AG08395 (cell line): Measurements from ENCODE around the gene TSPAN3.

Source experiments
- DNase-seq: peaks from one replicate; pipeline ENCODE4 v3.0.0; 2012; ENCODE audit warnings: mixed read lengths, low spot score

The TSPAN3 gene

DNA sequence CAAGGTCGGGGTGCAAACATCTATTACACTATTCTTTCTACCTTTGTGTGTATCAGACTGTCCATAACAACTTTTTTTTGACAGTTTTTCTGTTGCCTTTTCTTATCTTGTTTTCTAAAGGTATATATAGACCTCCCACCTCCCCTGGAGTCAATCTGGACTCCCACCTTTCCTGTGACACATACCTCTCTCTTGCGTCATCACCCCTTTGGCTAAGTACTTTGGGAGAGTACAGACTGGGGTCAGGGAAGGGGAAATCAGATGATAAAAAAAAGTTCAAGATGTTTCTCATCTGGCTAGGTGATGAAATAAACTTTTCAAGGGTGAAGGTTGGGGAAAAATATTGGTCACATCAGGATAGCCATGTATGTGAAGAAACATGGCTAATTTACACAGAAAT lies 17.2 kb downstream of the TSPAN3 start:
- DNase-seq: no peak

DNA sequence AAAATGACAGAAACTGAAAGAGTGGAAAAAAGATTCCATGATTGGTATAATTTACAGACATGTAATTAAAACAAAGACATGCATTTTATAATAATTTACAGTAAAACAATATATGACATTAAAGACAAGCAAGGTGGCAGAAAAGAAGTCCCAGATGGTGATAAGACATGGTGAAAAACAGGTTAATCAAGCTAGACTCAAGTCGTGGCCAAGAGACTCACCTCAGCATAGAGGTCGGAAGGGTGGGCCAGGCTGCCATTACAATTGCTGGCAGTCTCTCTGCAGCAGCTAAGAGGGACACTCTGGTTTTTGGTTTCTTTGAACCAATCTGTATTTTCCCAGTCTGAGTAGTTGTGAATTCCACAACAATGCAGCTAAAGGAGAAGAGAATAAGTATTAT lies 18.4 kb downstream of the TSPAN3 start:
- no peak for DNase-seq

DNA sequence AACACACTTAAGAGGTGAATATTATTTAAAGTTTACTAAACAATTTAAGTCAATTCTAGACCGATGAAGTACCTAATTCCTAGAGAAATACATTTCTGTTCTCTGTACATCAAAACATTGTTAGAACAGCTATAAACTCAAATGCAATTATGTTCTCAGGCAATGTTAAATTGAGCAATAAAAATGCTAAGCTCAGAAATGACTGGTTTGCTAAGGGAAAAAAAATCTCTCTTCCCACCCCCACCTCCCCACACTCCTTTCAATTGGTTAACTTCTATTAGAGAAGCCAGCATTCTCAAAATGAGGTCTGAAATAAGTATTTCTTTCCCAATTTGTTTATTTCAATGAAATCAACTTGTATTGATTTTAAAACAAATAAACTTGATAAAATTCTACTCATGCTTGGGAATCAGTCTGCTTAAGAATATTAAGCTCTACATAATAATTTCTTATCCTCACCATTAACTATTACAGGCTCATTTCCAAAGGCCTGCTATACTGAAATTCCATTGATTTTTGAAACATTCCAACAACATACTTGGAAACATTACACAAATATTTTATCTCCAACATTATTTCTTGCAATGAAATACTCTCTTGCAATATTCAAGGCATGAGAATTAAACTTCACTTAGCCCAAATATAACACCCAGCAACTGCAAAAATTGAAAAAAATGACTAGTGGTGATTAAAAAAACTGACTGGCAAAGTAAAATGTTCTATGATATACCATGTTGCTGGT lies 22.6 kb downstream of the TSPAN3 start:
- DNase-seq: peak; percentile 57

DNA sequence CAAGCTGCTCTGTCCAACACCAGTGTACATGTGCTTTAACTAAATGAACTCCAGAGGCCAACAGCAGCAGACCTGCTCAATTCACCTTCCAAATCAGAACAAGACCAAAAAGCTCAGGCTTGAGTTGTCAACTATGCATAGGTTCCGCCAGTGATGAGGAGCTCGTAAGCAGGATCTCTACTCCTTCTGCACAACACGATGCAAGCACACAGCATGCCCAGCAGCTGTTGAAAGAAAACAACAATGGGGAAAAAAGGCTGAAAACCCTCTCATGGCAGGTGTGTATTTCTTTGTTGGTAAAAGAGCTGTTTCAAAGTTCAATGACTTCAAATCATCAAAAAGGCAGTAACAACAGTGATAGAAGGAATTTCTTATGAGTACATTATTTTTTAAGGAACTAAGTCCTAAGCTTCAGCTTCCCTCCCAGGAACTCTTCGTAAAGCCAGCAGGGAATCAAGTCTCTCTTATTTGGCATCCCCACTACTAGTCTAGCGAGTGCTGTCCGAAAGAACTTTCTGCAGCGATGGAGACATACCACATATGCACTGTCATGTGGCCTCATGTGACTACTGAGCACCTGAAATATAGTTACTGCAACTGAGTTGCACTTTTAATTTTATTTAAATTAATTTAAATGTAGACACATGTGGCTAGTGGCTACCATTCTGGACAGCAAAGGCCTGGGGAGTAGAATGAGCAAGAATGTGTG lies 24.1 kb downstream of the TSPAN3 start:
- no peak for DNase-seq

DNA sequence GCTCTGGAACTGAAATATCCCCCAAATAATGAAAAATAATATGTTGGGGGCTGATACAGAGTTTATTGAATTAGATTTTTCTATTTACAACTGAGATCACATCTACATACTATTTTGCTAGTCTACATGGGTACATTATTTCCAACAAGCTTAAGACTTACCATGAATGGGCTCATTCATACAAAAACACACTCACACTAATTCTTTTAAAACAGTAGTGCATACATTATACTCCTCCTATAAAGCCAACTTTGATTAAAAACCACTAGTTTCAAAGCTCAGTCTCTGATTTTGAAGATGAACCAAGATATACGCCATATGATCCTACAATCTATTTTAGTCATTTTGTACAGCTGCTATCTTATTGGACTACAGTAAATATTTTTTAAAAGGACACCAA lies 24.9 kb downstream of the TSPAN3 start:
- DNase-seq: no peak

DNA sequence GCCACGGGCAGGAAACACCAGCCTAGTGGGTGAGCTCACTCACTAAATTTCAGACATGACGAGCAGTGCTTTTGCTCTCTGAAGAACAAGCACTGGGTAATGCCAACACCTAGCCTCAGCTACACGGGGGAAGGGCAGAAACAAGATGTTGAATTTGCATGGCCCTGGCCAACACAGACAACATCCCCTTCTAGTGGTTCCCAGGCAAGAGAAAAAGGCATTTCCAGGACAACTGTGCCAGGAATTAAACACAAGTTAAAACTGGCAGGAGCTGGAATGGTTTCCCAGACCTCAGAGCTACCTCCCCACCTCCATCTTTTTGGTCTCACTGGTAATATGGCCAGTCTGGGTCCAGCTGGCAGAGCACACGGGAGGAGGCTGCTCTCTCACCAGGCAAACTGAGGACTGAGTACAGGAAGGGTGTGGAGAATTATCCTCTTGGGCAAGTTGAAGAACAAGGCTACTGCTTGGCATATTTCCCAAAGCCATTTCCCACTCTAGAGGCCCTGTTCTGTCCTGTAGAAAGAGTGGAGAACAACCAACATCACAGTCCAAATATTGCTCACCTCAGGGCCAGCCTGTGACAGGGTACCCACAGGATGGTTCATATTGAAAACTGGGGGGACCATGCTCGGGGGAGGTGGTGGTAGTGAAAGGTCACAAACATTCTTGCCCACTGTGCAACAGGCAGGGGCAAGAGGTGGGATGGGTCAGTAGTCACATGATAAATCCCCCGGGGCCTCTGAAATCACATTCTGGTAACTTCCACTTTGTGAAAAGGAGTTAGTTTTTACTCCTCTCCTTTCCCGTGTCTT lies 26.5 kb downstream of the TSPAN3 start:
- DNase-seq: no peak

DNA sequence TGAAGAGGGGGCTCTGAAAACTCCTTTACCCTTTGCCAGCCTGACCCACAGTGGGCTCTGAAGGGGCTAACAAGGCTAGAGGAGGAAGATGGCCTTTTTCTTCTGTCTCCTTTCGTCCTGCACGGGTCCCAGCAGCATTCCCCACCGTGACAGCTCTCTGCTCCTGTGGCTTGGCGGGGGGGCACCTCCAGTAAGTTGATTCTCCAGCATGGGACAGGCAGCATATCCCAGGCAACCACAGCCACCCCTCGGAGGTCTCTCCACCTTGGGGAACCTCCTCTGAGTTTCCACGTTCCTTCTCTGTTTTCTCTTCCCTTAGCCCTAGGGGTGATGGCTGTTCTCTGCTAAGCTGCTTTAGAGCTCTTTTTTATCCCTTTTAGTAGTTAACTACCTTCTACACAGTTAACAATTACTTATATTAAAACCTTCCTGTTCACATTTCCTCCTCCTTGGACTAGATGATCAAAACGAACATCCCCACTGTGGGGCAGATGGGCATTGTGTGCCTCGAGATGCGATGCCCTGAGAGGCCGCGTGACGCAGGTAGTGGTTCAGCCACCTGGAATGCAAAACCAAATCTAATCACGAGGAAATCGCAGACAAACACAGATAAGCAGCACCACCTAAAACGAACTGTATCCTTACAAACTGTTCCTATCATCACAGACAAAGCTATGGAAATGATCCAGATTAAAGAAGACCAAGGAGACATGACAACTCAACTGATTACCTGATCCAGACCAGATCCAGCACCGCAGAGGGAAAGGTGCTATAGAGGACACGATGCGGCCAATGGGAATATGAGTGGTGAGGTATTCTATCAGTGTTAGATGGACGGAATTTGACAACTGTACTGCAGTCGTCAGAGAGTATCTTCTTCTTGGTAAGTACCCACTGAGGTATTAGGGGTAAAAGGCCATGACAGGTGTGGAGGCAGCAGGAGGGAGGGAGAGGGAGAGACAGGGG lies 27.7 kb downstream of the TSPAN3 start:
- DNase-seq: no peak

DNA sequence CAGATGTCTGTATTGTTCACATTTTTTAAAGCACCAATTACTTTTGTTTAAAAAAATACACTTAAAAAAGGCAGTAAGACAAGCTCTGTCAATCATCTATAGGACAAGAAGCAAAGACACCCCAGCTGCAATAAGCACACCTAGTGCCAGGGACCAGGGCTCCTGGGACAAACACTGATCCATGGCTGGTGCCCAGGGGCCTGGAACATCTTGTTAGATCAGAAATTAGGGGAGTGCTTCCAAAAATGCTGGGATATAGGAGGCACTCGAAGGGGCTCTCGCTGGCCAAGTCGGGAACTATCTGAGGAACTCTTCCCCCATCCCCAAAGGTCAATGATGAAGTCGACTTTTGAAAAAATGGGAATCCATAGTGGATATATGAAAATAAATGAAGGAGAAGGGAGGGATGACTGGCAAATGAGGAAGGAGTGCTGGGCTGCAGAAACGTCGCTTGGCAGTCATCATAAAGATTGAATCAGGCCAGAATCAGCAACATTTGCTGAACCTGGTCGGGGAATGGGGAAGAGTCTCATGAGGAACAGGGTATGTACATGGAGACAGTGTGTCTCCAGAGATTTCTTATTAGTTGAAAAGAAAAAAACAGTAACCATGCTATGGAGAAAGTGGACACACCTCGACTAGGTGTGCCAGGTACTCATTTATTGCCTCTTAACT lies 28.5 kb downstream of the TSPAN3 start:
- DNase-seq: no peak

DNA sequence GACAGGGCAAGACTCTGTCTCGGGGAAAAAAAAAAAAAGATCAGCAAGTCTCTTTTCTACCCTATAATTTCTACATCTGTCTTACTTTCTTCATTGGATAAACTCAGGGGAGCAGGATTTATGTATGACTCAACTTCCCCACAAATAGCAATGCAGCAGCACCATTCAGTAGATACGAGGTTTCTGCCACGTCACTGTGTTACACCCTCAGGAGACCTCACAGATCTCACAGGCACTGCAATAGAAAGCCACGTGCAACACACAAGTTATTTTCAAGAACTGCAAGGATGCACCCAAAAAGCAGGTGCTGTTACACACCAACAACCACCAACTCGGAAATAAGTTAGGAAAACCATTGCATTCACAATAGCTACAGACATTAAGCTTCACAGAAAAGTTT lies 30.2 kb downstream of the TSPAN3 start:
- DNase-seq: no peak

DNA sequence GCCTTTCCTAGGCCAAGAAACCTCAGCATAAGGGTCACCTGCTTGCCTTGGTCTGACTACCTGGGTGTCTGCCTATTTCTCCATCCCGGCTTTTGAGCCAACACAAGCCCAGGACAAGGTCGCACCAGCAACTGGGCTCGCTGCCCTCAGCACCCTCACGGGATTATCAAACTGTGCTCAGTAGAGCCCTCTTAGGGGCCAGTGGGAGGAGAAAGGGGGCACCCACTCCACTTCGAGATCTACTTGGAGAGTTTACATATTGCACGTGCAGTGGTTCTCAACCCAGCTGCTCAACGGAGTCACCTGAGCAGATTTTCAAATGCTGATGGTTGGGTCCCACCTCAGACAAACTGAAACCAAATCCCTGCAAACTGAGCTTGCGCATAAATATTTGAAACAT lies 31.1 kb downstream of the TSPAN3 start:
- no peak for DNase-seq

DNA sequence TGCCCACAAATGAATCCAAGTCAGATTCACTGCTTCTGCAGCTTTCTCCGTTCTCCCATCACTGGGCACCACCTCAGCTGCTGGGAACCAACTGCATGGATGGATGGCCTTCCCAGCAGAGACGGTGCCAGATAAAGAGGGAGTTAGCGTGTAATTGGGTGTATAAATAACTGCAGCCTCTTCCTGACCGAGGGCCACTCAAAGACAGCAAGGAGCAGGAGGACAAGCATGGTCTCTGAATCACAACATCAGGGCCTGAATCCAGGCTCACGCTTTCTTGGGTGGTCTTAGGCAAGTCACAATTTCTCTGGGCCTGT lies 31.7 kb downstream of the TSPAN3 start:
- no peak for DNase-seq

DNA sequence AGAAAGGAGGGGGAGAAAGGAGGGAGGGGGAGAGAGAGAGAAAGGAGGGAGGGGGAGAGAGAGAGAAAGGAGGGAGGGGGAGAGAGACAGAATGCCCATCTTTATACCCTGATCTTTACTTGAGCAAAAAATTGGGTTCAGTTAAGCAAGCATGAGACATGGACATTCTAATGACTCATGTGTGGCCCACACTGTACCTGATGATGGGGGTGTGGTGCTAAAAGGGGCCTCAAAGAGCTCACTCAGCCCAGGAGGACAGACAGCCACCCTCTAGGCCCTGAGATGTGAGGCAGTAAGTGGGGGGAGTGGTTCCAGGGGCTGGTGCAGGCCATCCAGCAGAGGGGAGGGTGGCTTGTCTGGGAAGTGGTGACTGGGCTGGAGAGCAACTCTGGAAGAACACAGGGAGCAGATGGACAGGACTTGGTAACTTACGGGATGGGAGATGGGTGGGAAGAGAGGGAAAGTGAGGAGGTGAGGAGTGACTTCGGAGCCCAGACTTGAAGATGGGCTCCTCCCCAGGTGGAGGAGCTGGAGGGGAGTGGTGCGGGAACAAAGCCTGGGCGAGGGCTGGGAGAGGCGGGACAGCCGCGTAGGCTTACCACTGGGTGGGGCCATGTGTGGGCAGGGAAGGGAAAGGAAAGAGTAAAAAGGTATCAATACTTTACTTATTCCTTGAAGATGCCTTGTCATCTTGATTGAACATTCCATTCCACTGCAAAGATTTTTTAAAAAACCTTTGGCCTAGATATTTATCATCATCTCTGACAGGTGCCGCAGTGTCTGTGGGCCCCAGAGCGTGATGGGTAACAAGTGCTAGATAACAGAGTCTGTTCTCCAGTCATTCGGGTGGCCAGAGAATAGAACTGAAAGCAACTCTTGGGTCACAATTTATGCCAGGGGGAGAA lies 32.3 kb downstream of the TSPAN3 start:
- peak; percentile 10 for DNase-seq

DNA sequence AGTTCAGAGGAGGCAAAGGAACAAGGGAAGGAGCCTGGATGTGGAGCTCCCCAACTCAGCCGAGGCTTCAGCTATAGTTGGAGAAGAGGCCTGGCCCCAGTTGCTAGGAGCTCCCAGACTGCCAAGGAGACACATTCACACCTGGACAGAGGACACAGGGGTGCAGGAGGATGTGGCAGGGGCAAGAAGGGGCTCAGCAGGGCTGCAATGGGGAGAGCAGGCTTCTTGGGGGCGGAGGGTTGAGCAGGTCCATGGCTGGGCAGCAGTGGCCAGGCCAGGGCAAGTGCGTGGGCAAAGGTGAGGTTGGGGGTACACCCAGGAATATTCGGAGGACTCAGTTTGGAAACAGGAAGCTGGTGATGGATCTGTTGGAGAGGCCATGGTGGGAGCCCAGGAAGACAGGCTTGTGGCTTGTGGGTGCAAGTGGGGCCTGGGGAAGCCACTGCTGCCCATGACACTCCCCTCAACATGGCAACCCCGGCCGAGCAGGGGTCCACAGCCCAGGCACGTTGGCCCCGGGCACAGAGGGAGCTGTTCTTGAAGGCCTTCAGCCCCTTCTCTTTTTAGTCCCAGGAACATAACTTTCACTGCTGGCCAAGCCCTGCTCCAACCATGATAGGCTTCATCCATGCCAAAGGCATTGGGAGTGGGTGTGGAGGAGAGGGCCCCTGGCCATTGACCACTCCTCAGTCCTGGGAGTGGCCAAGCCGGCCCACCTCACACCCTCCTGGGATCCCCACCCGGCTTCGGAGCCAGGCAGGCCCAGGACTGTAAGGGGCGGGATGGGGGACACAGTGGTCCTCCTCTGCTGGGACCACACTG lies 33.3 kb downstream of the TSPAN3 start:
- DNase-seq: no peak

DNA sequence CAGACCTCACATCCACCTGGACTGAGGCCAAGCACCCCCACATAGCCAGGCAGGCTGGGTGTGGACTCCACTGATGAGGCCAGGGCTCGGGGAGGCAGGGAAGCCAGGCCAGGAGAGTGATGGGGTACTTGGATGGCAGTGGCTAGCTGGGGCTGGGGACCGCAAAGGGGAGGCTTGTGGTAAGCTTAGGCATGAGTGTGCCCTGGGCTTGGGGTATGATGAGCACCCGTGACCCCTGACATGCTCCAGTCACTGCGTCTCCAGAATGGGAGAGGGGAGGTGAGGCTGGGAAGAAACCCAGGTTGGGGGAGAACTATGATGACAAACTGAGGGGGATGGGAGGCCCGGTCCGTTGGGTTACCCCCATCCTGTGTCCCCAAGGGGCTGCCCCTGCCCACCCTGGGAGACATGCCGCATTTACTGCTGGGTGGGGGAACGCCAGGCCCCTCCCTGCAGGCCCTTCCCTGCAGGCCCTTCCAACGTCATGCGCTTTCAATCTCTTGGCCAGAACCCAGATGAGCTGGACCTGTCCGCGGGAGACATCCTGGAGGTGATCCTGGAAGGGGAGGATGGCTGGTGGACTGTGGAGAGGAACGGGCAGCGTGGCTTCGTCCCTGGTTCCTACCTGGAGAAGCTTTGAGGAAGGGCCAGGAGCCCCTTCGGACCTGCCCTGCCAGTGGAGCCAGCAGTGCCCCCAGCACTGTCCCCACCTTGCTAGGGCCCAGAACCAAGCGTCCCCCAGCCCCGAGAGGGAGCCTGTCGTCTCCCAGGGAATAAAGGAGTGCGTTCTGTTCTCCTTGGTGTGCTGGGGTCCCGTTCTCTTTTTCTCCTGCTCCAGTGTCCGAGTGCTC lies 34.1 kb downstream of the TSPAN3 start:
- no peak for DNase-seq

DNA sequence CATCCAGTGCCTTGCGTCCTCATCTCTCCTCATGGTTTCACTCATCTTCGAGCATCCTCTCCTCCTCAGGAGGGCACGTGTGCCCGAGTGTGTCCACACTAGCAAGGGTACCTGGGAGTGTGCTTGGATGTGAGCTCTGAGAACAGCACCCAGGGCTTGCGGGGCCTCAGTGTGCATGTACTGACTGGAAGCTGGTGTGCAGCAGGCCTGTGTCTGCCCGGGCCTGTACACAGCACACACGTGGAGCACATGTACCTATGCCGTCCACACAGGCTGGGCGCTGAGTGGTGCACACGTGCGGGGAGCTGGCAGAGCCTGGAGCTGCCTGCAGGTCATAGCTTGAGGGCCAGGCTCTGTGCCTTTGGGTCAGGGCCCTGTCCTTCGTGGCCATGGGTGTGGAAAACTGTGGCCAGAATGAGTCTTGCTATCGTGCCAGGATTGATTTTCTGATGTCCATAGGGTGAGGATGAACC lies 34.9 kb downstream of the TSPAN3 start:
- no peak for DNase-seq

DNA sequence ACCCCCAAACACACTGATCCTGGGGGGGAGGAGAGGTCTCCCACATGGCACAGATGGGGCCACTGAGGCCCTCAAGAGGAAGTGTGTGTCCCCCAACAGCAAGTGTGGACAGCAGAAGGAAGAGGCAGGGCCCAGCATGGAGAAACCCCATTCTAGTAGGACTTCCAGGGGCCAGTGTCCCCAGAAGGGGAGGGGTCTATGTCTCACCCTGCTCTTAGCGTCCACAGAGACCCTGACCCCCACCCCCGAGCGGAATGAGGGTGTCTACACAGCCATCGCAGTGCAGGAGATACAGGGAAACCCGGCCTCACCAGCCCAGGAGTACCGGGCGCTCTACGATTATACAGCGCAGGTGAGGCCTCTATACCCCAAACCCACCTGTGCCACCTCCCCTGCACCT lies 35.3 kb downstream of the TSPAN3 start:
- no peak for DNase-seq

DNA sequence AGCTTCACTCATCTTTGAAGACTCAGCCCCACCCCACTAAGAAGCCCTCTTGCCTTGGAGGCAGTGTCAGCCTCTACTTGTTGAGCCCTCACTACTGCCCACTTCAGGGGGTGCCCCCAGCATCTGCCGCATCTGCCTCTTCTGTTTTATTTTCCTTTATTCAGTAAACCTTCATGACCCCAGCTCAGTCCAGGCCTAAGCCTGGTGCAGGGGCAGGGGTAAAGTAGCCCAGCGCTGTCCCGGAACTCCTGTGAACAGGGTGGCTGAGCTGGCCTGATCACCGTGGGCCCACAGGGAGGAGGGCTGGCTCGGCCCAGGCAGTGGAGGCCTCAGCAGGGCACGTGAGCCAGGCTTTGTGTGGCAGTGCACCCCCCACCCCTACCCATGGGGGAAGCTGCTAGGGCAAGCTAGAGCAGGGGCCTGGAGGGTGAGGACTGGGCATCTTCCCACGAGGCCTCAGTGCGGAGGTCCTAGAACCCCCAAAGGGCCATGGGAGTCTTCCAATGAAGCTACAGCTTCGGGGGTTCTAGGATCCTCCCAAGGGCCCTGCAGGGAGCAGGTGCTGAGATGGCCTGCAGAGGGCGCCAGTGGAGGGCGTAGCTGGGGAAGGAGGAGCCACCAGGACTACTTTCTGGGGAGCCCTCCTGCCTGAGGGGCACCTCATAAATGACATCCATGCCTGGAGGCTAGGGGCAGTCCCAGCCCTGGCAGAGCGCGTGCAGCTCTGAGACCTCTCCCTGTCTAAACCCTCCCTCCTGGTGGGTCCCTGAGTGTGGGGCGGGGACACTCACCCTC lies 36.0 kb downstream of the TSPAN3 start:
- DNase-seq: peak; percentile 37
